GM20000 (cell line): ENCODE data around the gene RNF166.

Experiments
- DNase-seq: peaks from one replicate; pipeline ENCODE4 v3.0.0; 2012; ENCODE audit warnings: low spot score
- TF ChIP-seq, protein P1 (sequence below): IDR thresholded peaks from 2 replicates; pipeline ENCODE4 v1.5.1; 2012; ENCODE audit warnings: mild to moderate bottlenecking, control low read depth; ENCODE audit errors: extremely low read depth, missing control alignments

RNF166 gene

DNA sequence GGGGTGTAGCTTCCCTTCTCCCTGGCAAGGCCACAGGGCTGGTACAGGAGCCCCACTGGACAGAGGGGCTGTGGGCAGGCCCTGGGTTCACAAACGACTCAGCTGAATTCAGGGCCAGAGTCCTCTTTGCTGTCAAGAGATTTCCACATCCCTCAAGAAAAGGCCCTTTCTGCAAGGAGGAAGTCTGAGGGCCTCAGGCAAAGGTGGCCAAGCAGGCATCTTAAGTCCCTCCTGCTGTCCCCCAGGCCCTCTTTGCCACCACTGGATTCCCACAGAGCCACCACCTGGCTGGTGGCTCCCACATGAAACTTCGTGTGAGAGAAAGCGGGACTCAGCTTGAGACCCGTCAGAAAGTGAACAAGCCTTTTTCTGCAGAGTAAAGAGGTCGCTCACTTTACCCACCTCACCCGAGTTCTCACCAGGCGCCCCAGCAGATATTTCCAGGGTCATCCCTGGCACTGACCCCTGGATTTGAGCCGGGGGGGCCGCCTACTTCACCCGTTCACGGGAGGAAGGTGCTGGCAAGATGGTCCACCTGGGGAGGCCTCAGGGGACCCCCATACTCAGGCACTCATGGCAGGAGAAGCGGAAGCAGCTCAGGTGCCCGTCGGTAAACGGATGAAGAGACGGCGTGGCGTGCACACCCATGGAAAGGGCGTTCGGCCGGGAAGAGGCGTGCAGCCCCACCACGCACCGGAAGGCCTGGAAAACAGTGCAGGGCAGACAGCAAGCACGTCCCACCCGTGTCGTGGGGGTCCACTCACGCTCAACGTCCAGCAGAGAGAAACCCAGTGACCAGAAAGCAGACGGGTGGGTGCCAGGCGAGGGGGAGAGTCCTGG is 3.6 kb downstream of the RNF166 start:
- TF ChIP-seq, protein P1, sequence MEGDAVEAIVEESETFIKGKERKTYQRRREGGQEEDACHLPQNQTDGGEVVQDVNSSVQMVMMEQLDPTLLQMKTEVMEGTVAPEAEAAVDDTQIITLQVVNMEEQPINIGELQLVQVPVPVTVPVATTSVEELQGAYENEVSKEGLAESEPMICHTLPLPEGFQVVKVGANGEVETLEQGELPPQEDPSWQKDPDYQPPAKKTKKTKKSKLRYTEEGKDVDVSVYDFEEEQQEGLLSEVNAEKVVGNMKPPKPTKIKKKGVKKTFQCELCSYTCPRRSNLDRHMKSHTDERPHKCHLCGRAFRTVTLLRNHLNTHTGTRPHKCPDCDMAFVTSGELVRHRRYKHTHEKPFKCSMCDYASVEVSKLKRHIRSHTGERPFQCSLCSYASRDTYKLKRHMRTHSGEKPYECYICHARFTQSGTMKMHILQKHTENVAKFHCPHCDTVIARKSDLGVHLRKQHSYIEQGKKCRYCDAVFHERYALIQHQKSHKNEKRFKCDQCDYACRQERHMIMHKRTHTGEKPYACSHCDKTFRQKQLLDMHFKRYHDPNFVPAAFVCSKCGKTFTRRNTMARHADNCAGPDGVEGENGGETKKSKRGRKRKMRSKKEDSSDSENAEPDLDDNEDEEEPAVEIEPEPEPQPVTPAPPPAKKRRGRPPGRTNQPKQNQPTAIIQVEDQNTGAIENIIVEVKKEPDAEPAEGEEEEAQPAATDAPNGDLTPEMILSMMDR: no peak
- DNase-seq: no peak

DNA sequence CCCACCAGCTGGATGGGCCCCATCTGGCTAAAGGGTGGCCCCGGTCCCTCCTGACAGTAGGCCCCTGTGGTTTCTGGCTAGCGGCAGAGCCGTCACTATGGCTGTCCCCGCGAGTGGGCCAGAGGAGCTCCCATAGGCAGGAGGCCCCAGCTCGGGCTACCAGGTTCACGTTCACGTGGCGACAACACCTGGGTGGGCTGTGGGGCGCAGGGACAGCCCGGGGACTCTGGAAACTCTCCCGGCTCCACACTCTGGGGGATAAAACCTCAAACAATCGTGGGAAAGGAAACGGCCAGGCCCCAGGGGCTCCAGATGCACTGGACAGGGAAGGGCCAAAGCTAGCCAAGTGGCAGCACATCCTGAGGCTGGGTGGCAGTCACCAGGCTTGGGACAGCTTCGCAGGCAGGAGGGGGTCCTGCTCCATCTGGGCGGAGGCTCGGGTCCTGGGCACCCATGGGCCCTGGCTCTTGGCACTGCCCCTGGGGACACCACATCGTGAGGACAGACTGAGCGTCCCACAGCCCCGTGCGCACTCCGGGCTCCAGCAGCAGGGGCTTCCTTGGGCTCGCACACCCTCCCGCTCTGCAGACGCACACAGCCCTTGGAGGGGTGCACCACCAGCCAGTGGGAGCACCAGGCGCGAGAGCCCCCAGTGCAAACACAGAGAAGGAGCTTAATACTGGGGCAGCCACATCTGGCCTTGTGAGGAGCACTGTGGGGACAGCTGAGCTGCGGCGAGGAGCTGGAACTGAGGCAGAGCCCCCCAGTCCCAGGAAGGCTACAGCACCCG is 4.4 kb downstream of the RNF166 start:
- TF ChIP-seq, protein P1: no peak
- DNase-seq: no peak

DNA sequence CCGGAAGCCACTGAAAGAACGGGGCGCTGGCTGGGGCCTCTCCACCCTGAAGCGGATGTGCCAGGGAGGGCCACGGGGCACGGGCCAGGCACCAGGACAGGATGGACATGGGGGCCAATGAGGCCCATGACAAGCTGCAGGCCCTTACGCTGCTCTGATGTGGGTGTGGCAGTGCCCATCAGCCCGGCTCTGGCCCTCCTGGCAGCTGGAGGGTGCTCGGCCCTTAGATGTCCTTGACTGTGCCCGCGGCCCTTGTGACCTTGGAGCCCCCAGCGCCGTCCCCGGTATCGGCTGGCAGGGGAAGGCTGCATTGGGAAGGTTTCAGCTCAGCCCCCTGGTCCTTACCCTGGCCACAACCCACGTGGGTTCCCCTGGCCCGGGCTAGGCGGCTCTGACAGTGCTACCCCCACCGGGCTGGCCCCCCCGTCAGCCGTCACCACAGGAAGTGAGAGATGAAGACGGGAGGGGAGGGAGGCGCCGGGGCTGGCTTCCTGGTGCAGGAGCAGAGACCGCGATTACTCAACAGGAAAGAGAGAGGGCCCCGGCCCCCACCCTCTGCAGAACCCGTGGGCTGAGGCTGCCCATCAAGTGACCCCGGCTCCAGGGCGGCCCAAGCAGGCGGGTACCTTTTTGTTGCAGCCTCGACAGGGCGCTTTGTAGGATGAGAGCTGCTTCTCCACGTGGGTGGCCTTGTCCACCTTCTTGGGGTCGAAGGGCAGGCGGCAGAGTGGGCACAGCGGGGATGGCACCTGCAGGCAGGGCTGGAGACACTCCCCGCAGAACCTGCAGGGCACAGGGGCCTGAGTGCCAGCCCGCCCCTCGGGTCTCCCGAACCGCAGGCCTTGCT is 5.3 kb downstream of the RNF166 start:
- peak; percentile 95 for DNase-seq

DNA sequence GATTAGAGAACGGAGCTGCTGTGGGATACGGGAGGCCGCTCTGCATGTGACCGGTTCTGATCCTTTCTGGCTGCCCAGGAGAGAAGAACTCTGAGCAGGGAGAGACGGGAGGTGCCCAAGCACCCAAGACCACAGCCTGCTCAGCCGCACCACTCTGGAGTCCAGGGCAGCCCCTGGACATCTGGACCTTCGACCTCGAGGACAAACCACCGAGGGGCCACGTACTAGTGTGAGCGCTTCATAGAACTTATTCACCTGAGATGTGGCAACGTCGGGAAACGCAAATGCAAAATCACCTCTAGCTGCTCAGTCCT is 5.9 kb downstream of the RNF166 start:
- TF ChIP-seq, protein P1: no peak
- DNase-seq: no peak

More for the DNA sequence above, 5.3 kb downstream of the RNF166 start:
- TF ChIP-seq, protein P1: no peak

DNA sequence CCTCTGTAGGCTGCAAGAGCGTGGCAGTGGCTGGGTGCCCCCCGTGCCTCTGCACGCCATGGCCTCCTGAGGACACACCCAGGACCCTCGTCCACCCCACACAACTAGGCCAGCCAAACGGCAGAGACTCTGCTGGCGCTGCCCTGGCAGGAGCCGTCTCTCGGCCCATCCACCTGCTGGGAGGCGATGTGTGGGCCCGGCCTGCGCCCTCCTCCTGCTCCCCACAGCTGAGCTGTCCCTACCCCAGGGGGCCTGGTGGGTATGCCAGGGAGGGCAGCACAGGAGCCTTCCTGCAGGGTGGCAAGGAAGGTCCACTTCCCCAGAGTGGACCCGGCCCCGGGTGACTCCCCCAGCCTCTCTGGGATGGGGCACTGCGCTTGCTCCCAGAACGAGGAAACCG is 7.0 kb downstream of the RNF166 start:
- no peak for DNase-seq
- TF ChIP-seq, protein P1: no peak

DNA sequence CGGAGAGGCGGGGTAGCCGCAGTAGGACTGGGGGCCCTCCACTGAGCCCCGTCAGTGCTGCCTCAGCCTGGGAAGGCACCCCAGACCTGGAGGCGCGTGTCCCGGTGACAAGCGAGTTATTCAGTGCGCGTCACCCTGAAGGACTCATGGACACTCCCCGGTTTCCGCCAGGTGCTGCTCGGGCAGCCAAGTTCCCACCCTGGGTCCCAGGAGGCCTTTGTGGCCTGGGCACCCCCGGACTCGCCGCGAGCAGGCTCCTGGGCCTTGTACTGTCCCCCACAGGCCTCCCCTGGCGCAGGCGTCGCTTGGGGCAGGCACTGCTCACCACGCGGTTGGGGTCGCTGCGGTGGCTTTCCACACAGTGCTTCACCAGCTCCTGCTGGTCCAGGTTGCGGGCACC is 7.6 kb downstream of the RNF166 start:
- DNase-seq: no peak

More for the DNA sequence above, 7.6 kb downstream of the RNF166 start:
- TF ChIP-seq, protein P1: no peak
